Astrocyte (in vitro differentiated cells and primary cell): ENCODE data around the gene MCTP2. TPM values are rescaled to one million over a fixed set of nuclear protein-coding genes. Genes with fewer than 3 reads are reported as not detected.

Experiments
- DNase-seq: peaks from one replicate; pipeline ENCODE4 v3.0.0-alpha.2; 2010; ENCODE audit warnings: low read depth
- FAIRE-seq: peaks from 2 replicates; lab custom pipeline; 2011; peaks lifted over from hg19 to GRCh38; lab: Jason Lieb, UNC
- H2AFZ ChIP-seq: 2 replicates; pipeline ENCODE4 v1.6.0; 2012; ENCODE audit warnings: low read depth, low read length, inconsistent platforms
- H3K27ac ChIP-seq: 2 replicates; pipeline ENCODE4 v1.5.1; 2011; ENCODE audit warnings: low read depth, low read length, inconsistent platforms
- H3K27me3 ChIP-seq: 2 replicates; pipeline ENCODE4 v1.6.0; 2011; ENCODE audit warnings: low read length, inconsistent platforms; ENCODE audit not compliant: insufficient read depth
- H3K36me3 ChIP-seq: 2 replicates; pipeline ENCODE4 v1.5.1; 2011; ENCODE audit warnings: low read length, inconsistent platforms; ENCODE audit not compliant: insufficient read depth
- H3K4me1 ChIP-seq: 2 replicates; pipeline ENCODE4 v1.5.1; 2011; ENCODE audit warnings: low read length, inconsistent platforms; ENCODE audit not compliant: insufficient read depth
- H3K4me2 ChIP-seq: 2 replicates; pipeline ENCODE4 v1.6.0; 2012; ENCODE audit warnings: low read length, inconsistent platforms
- H3K4me3 ChIP-seq: 2 replicates; pipeline ENCODE4 v1.5.1; 2011; ENCODE audit warnings: low read depth, mild to moderate bottlenecking, low read length, inconsistent platforms; ENCODE audit not compliant: insufficient read depth
- H3K79me2 ChIP-seq: 2 replicates; pipeline ENCODE4 v1.6.0; 2012; ENCODE audit warnings: mild to moderate bottlenecking, low read length, inconsistent platforms; ENCODE audit not compliant: insufficient read depth
- H3K9ac ChIP-seq: 2 replicates; pipeline ENCODE4 v1.6.0; 2012; ENCODE audit warnings: mild to moderate bottlenecking, low read length, inconsistent platforms
- H3K9me3 ChIP-seq: 2 replicates; pipeline ENCODE4 v1.5.1; 2012; ENCODE audit warnings: low read depth, mild to moderate bottlenecking, low read length, inconsistent platforms; ENCODE audit not compliant: insufficient read depth
- H4K20me1 ChIP-seq: 2 replicates; pipeline ENCODE4 v1.6.0; 2012; ENCODE audit warnings: low read length, inconsistent platforms; ENCODE audit not compliant: insufficient read depth
- H3K27ac Mint-ChIP-seq: one replicate; pipeline ENCODE4 v1.8.0; 2021; ENCODE audit warnings: mild to moderate bottlenecking, mixed read lengths; ENCODE audit not compliant: unreplicated experiment
- H3K27me3 Mint-ChIP-seq: one replicate; pipeline ENCODE4 v1.8.0; 2021; ENCODE audit warnings: low read depth, mixed read lengths; ENCODE audit not compliant: unreplicated experiment
- H3K36me3 Mint-ChIP-seq: one replicate; pipeline ENCODE4 v1.8.0; 2021; ENCODE audit warnings: low read depth, mixed read lengths; ENCODE audit not compliant: unreplicated experiment
- H3K4me1 Mint-ChIP-seq: one replicate; pipeline ENCODE4 v1.8.0; 2021; ENCODE audit warnings: low read depth, mixed read lengths; ENCODE audit not compliant: unreplicated experiment
- H3K4me3 Mint-ChIP-seq: one replicate; pipeline ENCODE4 v1.8.0; 2021; ENCODE audit warnings: mild to moderate bottlenecking, moderate library complexity, mixed read lengths; ENCODE audit not compliant: unreplicated experiment
- H3K9me3 Mint-ChIP-seq: one replicate; pipeline ENCODE4 v1.8.0; 2021; ENCODE audit warnings: mild to moderate bottlenecking, mixed read lengths; ENCODE audit not compliant: unreplicated experiment
- EZH2 ChIP-seq: IDR thresholded peaks from 2 replicates; pipeline ENCODE4 v1.6.1; 2012; ENCODE audit warnings: mild to moderate bottlenecking, low read length, inconsistent platforms; ENCODE audit not compliant: insufficient read depth
- total RNA-seq: library from RNA; stranded (reverse); gene quantifications from 2 replicates; pipeline ENCODE4 v1.2.1, GENCODE V29; 2021
- TF ChIP-seq, protein P1 (sequence below): IDR thresholded peaks from 2 replicates; pipeline ENCODE4 v1.5.1; 2011; ENCODE audit warnings: low read depth, mild to moderate bottlenecking, inconsistent platforms, low read length, moderate library complexity; ENCODE audit not compliant: insufficient read depth

MCTP2 gene
- total RNA-seq, 1 donor from 2014 or later, result 2.6 TPM

DNA sequence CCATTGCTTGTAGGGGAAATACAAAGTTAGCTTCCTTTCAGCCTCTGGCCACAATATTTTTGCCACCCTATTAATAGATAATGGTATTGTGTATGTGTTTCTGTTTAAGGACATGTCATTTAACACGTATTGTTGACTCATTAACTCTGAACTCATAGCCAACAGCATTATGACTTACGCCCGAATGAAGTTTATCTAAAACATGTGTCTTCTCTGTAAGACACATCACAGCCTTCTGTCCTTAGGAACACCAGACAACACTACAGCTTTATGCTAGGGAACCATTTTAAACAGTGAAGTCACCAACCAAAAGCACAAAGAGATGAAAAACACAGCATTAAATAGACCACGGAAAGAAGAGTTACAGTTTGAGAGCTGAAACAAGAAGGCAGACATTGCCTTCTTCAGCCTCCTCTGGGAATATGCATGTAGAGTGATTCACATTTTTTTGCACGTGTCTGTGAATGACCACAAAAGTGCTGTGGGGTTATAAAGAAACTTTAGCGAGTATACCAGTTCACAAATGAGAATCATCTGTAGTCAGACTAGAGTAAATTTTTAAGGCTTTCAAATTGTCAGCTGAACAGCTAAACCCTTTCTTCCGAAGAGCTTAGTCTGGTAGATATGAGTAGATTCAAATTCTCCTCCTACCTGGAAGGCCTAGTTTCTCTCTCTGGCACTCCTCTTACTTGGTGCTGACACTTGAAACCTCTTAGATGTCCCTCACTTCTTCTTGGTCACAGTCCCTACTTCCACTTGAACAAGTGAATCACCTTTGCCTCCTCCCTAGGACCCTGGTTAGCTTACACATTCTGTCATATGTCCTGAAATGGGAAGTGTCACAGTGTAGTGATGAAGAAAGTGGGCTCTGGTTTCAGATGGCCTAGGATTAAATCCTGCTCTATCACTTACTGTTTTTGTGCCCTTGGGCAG lies 32.2 kb downstream of the MCTP2 start:
- DNase-seq, result peak; percentile 27
- peaks cover 14% of the 10 kb centered on the region for H3K4me1 Mint-ChIP-seq
- H3K4me1 ChIP-seq, result no peaks in the 10 kb centered on the region
- H3K9me3 ChIP-seq, result peaks cover 2% of the 10 kb centered on the region
- H3K27ac ChIP-seq, result no peak overlapping the region
- no peaks in the 10 kb centered on the region for H3K27me3 Mint-ChIP-seq
- no peaks in the 10 kb centered on the region for H3K36me3 Mint-ChIP-seq
- H3K27me3 ChIP-seq, result no peaks in the 10 kb centered on the region
- no peak for TF ChIP-seq EZH2
- TF ChIP-seq, protein P1, sequence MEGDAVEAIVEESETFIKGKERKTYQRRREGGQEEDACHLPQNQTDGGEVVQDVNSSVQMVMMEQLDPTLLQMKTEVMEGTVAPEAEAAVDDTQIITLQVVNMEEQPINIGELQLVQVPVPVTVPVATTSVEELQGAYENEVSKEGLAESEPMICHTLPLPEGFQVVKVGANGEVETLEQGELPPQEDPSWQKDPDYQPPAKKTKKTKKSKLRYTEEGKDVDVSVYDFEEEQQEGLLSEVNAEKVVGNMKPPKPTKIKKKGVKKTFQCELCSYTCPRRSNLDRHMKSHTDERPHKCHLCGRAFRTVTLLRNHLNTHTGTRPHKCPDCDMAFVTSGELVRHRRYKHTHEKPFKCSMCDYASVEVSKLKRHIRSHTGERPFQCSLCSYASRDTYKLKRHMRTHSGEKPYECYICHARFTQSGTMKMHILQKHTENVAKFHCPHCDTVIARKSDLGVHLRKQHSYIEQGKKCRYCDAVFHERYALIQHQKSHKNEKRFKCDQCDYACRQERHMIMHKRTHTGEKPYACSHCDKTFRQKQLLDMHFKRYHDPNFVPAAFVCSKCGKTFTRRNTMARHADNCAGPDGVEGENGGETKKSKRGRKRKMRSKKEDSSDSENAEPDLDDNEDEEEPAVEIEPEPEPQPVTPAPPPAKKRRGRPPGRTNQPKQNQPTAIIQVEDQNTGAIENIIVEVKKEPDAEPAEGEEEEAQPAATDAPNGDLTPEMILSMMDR, result no peak
- no peaks in the 10 kb centered on the region for H4K20me1 ChIP-seq
- H3K9ac ChIP-seq, result no peak overlapping the region
- no peak overlapping the region for H2AFZ ChIP-seq
- no peak overlapping the region for H3K4me3 Mint-ChIP-seq
- FAIRE-seq, result no peak
- H3K4me2 ChIP-seq, result no peak overlapping the region
- no peaks in the 10 kb centered on the region for H3K79me2 ChIP-seq
- no peak overlapping the region for H3K4me3 ChIP-seq
- no peak overlapping the region for H3K27ac Mint-ChIP-seq
- H3K9me3 Mint-ChIP-seq, result no peaks in the 10 kb centered on the region
- no peaks in the 10 kb centered on the region for H3K36me3 ChIP-seq

DNA sequence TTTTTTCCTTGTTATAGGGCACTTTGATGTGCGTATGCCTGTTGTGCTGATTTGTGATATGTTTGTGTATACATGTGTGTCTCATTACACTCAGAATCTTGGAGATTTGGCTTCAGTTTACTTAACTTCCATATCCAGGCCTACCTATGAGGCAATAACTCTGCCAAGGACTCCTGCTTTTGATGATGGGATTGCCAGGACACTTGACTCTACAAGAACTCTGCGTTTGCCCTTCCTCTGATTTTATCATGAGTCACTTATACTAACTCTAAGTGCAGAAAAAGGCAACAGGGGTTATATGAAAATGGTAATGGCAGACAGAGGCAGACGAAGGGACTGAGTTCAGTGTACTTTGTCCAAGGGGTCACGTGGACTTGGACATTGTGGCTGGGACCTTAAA lies 33.6 kb downstream of the MCTP2 start:
- H3K9ac ChIP-seq, result no peak overlapping the region
- peaks cover 2% of the 10 kb centered on the region for H3K9me3 ChIP-seq
- H3K27me3 ChIP-seq, result no peaks in the 10 kb centered on the region
- Mint-ChIP-seq H3K4me3 (no peak overlapping the region), H3K27ac (no peak overlapping the region), H3K27me3 (no peaks in the 10 kb centered on the region), H3K9me3 (no peaks in the 10 kb centered on the region), H3K36me3 (no peaks in the 10 kb centered on the region), H3K4me1 (peaks cover 14% of the 10 kb centered on the region)
- no peaks in the 10 kb centered on the region for H4K20me1 ChIP-seq
- no peak overlapping the region for H3K4me2 ChIP-seq
- no peak overlapping the region for H3K4me3 ChIP-seq
- H3K4me1 ChIP-seq, result no peaks in the 10 kb centered on the region
- H3K79me2 ChIP-seq, result no peaks in the 10 kb centered on the region
- FAIRE-seq (no peak), DNase-seq (no peak)
- TF ChIP-seq, protein P1, result no peak
- no peak for TF ChIP-seq EZH2
- H2AFZ ChIP-seq, result no peak overlapping the region
- no peaks in the 10 kb centered on the region for H3K36me3 ChIP-seq
- no peak overlapping the region for H3K27ac ChIP-seq

DNA sequence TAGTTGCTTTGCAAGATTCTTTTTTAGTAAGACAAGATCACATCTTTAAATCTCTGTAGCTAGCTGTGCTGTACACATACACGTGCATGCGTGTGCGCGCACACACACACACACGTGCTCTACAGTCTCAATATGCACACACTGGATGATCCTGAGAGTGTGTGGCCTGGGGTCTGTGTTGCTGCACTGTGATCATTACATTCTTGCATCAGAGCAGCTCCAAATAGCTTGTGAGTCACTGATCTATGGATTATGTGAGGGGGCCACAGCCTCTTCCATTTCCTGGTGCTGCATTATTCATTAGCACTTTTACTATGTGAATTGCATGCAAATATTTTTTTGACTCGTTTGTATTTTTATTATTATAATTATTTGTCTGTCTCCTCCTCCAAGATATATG lies 34.6 kb downstream of the MCTP2 start:
- Histone ChIP-seq H4K20me1 (no peaks in the 10 kb centered on the region), H3K9me3 (no peaks in the 10 kb centered on the region), H3K36me3 (no peaks in the 10 kb centered on the region), H3K27ac (no peak overlapping the region), H3K27me3 (no peaks in the 10 kb centered on the region), H3K4me3 (no peak overlapping the region), H3K4me1 (no peaks in the 10 kb centered on the region), H3K79me2 (no peaks in the 10 kb centered on the region), H2AFZ (no peak overlapping the region), H3K4me2 (no peak overlapping the region), H3K9ac (no peak overlapping the region)
- Mint-ChIP-seq H3K27me3 (no peaks in the 10 kb centered on the region), H3K4me1 (peaks cover 14% of the 10 kb centered on the region), H3K4me3 (no peak overlapping the region), H3K27ac (peak overlapping the region; percentile 34), H3K36me3 (no peaks in the 10 kb centered on the region), H3K9me3 (no peaks in the 10 kb centered on the region)
- no peak for FAIRE-seq
- no peak for DNase-seq
- TF ChIP-seq, protein P1, result no peak
- TF ChIP-seq EZH2, result no peak
